Measurements from ENCODE around the gene HDAC8.
"Not testable (repeated sequence)": the region's sequence is repeated elsewhere in the genome, so short reads cannot be mapped to it uniquely, and the experiment has no call there.

The HDAC8 gene

DNA sequence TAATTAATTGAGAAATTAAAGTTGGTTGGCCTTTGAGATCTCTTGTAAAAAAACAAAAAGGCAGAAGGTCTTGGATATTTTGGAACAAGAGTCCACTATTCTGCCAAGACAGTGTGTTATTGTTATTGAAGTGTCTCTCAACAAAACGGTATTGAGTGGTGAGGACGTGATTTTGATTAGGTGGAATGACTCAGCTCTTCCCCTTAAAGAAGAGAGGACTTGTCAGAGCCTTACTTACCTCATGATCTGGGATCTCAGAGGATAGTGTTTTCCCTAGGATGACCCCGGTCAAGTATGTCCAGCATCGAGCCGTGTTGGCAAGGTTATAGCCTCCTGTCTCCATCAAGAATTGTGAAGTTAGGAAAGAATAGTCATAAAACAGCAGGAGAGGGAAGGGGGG is 110.9 kb downstream of the HDAC8 start:
- H3K27me3 Mint-ChIP-seq, result peaks cover 0 to 3% of the 10 kb centered on the region in 2 donors
- DNase-seq (no peak), ATAC-seq (replicated peaks) (no peak)
- no peak overlapping the region for H3K27ac Mint-ChIP-seq
- no peaks in the 10 kb centered on the region for H3K4me1 Mint-ChIP-seq
- no peaks in the 10 kb centered on the region for H3K9me3 Mint-ChIP-seq
- H3K4me3 Mint-ChIP-seq, result no peak overlapping the region
- peaks cover 6 to 7% of the 10 kb centered on the region in 2 donors for H3K36me3 Mint-ChIP-seq

DNA sequence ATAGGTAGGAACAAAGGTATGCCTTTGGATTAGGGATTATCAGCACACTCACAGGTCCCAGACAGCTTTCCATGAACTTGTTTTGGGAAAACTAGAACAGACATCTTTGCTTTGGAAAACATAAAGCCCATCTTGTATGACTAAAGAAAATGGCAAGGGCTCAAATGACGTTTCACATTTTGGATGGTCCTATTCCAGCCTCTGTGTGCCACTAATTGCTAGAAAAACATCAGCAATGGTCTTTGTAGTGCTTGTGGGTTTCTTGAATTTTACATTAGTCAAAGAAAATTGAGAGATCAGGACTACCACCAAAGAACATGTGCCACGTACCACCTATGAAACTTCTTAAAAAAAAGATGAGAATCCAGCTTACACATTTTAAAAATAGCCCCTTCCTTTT is 111.4 kb downstream of the HDAC8 start:
- H3K27ac Mint-ChIP-seq, result no peak overlapping the region
- H3K27me3 Mint-ChIP-seq, result peaks cover 0 to 3% of the 10 kb centered on the region in 2 donors
- no peak for DNase-seq
- no peak for ATAC-seq (replicated peaks)
- peaks cover 7 to 9% of the 10 kb centered on the region in 2 donors for H3K36me3 Mint-ChIP-seq
- H3K4me3 Mint-ChIP-seq, result no peak overlapping the region
- no peaks in the 10 kb centered on the region for H3K4me1 Mint-ChIP-seq
- no peaks in the 10 kb centered on the region for H3K9me3 Mint-ChIP-seq

DNA sequence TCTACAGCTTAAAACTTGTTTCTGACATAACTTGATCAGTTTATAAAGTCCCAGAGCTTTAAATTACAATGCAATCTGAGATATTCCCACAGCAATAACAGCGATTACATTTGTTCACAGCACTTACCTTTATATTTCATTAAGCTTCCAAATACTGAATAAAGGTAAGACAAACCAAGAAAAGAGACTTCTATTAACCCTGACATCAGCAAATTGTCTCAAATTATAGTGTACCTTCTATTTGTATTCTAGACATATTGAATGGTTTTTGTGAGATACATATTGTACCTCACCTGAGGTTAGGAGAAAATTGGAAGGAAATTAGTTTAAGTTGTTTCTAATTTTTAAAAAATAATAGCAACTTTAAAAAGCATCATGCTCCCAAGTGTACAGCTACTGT is 111.9 kb downstream of the HDAC8 start:
- no peak overlapping the region for H3K27ac Mint-ChIP-seq
- ATAC-seq (replicated peaks), result no peak
- H3K27me3 Mint-ChIP-seq, result peaks cover 0 to 3% of the 10 kb centered on the region in 2 donors
- no peak overlapping the region for H3K4me3 Mint-ChIP-seq
- peaks cover 7 to 9% of the 10 kb centered on the region in 2 donors for H3K36me3 Mint-ChIP-seq
- no peak for DNase-seq
- H3K9me3 Mint-ChIP-seq, result no peaks in the 10 kb centered on the region
- no peaks in the 10 kb centered on the region for H3K4me1 Mint-ChIP-seq

- H3K4me3 Mint-ChIP-seq; H3K27ac Mint-ChIP-seq; H3K4me1 Mint-ChIP-seq; H3K9me3 Mint-ChIP-seq; DNase-seq; ATAC-seq (replicated peaks); H3K27me3 Mint-ChIP-seq: not testable (repeated sequence)
- H3K36me3 Mint-ChIP-seq, result peaks cover 22 to 37% of the 10 kb centered on the region in 2 donors
These were observed 123.6 kb downstream of the HDAC8 start for GRCh38 chrX:72449034-72449433.

DNA sequence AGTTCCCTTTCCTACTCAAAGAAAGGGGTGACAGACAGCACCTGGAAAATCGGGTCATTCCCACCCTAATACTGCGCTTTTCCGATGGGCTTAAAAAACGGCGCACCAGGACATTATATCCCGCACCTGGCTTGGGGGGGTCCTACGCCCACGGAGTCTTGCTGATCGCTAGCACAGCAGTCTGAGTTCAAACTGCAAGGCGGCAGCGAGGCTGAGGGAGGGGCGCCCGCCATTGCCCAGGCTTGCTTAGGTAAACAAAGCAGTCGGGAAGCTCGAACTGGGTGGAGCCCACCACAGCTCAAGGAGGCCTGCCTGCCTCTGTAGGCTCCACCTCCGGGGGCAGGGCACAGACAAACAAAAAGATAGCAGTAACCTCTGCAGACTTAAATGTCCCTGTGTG is 131.9 kb downstream of the HDAC8 start:
- H3K4me1 Mint-ChIP-seq; DNase-seq; H3K27me3 Mint-ChIP-seq; H3K4me3 Mint-ChIP-seq; H3K27ac Mint-ChIP-seq; ATAC-seq (replicated peaks): not testable (repeated sequence)
- Mint-ChIP-seq H3K9me3 (peaks cover 13 to 23% of the 10 kb centered on the region in 2 donors), H3K36me3 (peaks cover 41 to 43% of the 10 kb centered on the region in 2 donors)

DNA sequence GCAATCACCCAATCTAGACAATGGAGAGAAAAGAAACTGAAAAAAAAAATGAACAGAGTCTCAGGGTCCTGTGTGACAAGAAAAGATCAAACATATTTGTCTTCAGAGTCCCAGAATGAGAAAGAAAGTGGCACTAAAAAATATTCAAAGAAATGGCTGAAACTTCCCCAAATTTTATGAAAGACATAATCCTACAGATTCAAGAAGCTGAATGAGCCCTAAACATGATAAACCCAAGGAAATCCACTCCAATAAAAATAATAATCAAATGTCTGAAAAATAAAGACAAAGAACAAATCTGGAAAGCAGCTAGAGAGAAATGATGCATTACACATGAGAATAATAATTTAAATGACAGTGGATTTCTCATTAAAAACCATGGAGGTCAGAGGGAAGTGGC is 136.6 kb downstream of the HDAC8 start:
- Mint-ChIP-seq H3K9me3 (peaks cover 13 to 25% of the 10 kb centered on the region in 2 donors), H3K4me3 (no peak overlapping the region), H3K36me3 (peaks cover 50 to 57% of the 10 kb centered on the region in 2 donors), H3K4me1 (no peaks in the 10 kb centered on the region), H3K27me3 (no peaks in the 10 kb centered on the region), H3K27ac (no peak overlapping the region)
- DNase-seq (no peak), ATAC-seq (replicated peaks) (no peak)

DNA sequence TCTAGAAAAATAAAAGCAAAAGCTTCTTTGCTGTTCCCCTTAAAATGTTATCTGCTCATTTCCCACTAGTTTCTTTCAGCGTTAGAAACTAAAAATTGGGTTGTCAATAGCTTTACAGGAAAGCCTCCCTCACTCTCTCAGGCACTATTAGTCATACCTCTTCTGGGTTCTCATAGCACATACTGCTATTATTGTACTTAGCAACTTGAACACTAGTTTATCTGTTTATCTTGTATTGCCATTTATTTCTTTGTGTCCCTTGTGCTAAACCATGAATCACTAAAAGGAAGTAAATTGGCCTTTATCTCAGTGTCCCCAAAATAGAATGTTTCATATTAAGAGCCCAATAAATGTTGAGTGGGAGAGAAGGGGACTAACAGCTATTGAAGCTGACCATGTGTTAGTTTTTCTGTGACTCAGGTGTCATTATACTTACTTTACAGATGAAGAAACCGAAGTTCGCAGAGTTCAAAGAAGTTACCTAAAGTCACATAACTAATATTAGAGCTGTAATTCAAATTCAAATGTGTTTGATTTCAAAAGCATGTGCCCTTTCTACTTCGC is 142.2 kb downstream of the HDAC8 start:
- peaks cover 0 to 2% of the 10 kb centered on the region in 2 donors for H3K9me3 Mint-ChIP-seq
- no peaks in the 10 kb centered on the region for H3K4me1 Mint-ChIP-seq
- no peak overlapping the region for H3K27ac Mint-ChIP-seq
- no peaks in the 10 kb centered on the region for H3K27me3 Mint-ChIP-seq
- DNase-seq, result no peak
- no peak for ATAC-seq (replicated peaks)
- H3K4me3 Mint-ChIP-seq, result no peak overlapping the region
- H3K36me3 Mint-ChIP-seq, result peaks cover 34 to 37% of the 10 kb centered on the region in 2 donors

- no peak overlapping the region for H3K4me3 Mint-ChIP-seq
- H3K4me1 Mint-ChIP-seq, result no peaks in the 10 kb centered on the region
- peaks cover 25 to 44% of the 10 kb centered on the region in 2 donors for H3K36me3 Mint-ChIP-seq
- H3K27me3 Mint-ChIP-seq, result no peaks in the 10 kb centered on the region
- DNase-seq (no peak), ATAC-seq (replicated peaks) (no peak)
- H3K9me3 Mint-ChIP-seq, result peaks cover 10 to 14% of the 10 kb centered on the region in 2 donors
- H3K27ac Mint-ChIP-seq, result no peak overlapping the region
These were observed 150.8 kb downstream of the HDAC8 start for GRCh38 chrX:72421797-72422196.

DNA sequence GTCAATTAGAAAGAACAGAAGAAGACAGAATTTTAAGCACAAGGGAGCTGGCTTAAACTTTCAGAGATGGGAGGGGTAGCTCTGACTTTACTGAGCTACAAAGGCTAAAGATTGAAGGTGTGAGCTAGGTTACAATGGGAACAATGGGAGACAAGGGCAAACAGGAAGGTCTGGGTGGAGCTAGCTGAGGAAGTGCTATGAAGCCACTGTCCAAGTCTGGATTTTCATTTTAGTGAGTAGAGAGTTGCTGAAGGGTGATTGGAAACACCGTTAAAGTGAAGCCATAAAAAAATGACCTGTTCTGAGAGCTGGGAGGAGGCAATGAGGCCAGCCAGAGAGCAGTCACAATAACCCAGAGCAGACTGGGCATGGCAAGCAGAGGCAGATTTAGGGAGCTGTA is 162.7 kb downstream of the HDAC8 start:
- peaks cover 35 to 39% of the 10 kb centered on the region in 2 donors for H3K36me3 Mint-ChIP-seq
- H3K9me3 Mint-ChIP-seq, result peaks cover 4 to 5% of the 10 kb centered on the region in 2 donors
- H3K27ac Mint-ChIP-seq, result no peak overlapping the region
- H3K4me1 Mint-ChIP-seq, result no peaks in the 10 kb centered on the region
- ATAC-seq (replicated peaks) (no peak), DNase-seq (no peak)
- H3K27me3 Mint-ChIP-seq, result peaks cover 0 to 5% of the 10 kb centered on the region in 2 donors
- H3K4me3 Mint-ChIP-seq, result no peak overlapping the region

GRCh38 chrX:72408885-72409284 is 163.8 kb downstream of the HDAC8 start:
- H3K36me3 Mint-ChIP-seq, result peaks cover 30 to 34% of the 10 kb centered on the region in 2 donors
- no peaks in the 10 kb centered on the region for H3K4me1 Mint-ChIP-seq
- DNase-seq (no peak), ATAC-seq (replicated peaks) (no peak)
- H3K27ac Mint-ChIP-seq, result no peak overlapping the region
- H3K4me3 Mint-ChIP-seq, result no peak overlapping the region
- peaks cover 0 to 5% of the 10 kb centered on the region in 2 donors for H3K27me3 Mint-ChIP-seq
- H3K9me3 Mint-ChIP-seq, result peaks cover 0 to 1% of the 10 kb centered on the region in 2 donors

GRCh38 chrX:72405136-72405535 is 167.5 kb downstream of the HDAC8 start:
- not testable (repeated sequence) for ATAC-seq (replicated peaks); H3K27ac Mint-ChIP-seq; H3K4me3 Mint-ChIP-seq; H3K9me3 Mint-ChIP-seq; H3K4me1 Mint-ChIP-seq; DNase-seq; H3K27me3 Mint-ChIP-seq
- peaks cover 23 to 25% of the 10 kb centered on the region in 2 donors for H3K36me3 Mint-ChIP-seq

- Mint-ChIP-seq H3K36me3 (peaks cover 17 to 18% of the 10 kb centered on the region in 2 donors), H3K4me1 (no peaks in the 10 kb centered on the region), H3K27ac (no peak overlapping the region), H3K27me3 (peaks cover 0 to 5% of the 10 kb centered on the region in 2 donors), H3K4me3 (no peak overlapping the region), H3K9me3 (peaks cover 0 to 1% of the 10 kb centered on the region in 2 donors)
- ATAC-seq (replicated peaks) (no peak), DNase-seq (no peak)
These were observed 170.0 kb downstream of the HDAC8 start for GRCh38 chrX:72402614-72403013.

DNA sequence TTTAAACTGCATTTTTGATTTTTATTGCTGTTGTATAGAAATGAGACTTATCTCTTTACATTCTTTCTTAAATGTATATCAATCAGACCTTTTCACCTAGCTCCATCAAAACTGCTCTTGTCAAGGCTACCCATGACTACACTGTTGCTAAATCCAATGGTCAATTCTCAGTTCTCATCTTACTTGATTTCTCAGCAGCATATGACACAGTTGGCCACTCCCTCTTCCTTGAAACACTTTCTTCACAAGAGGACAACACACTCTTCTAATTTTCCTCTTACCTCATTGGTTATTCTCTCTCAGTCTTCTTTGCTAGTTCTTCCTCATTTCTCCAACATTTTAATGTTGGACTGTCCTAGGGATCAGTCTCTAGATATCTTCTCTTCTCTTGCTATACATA is 172.8 kb downstream of the HDAC8 start:
- no peaks in the 10 kb centered on the region for H3K4me1 Mint-ChIP-seq
- H3K27me3 Mint-ChIP-seq, result no peaks in the 10 kb centered on the region

DNA sequence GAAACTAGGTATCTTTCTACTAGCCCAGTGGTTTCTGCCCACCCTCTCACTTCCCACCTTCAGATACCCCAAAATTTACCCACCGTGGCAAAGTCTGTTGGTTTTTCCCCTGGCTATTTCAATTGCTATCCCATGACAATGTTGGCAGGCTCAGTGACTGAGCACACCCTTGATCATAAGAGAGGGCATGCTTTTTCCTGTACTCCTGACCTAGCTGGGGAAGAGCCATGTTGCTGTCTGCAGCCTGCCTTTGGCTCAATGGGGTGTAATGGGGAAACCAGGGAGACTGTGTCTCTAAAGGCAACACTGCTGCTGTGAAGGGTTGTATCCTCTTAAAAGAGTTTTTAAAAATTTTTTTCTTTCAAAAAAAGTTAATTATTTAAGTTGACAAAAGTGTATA is 176.5 kb downstream of the HDAC8 start:
- Mint-ChIP-seq H3K9me3 (no peaks in the 10 kb centered on the region), H3K36me3 (peaks cover 4 to 6% of the 10 kb centered on the region in 2 donors), H3K27me3 (no peaks in the 10 kb centered on the region), H3K4me1 (no peaks in the 10 kb centered on the region), H3K27ac (no peak overlapping the region), H3K4me3 (no peak overlapping the region)
- DNase-seq (no peak), ATAC-seq (replicated peaks) (no peak)

More for the DNA sequence above, 172.8 kb downstream of the HDAC8 start:
- Mint-ChIP-seq H3K9me3 (no peaks in the 10 kb centered on the region), H3K27ac (no peak overlapping the region), H3K4me3 (no peak overlapping the region), H3K36me3 (peaks cover 4 to 9% of the 10 kb centered on the region in 2 donors)
- ATAC-seq (replicated peaks) (no peak), DNase-seq (no peak)

DNA sequence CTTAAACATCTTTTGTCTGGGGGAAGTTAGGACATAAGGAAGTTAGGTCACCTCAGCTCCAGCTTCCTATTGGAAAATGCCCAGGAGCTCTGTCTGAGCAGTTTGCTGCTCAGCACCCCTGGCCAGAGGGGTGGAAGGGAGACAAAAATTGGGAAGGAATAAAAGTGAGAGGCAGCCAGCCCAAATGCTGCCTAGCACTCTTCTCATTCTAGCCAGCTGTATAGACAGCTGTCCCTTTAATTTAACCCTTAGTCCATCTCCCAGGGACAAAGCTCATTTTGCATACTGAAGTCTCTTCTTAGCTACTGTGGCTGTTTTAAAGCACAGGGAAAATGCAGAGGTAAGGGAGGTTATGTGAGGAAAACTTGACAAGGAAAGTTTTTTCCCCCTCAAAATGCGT is 177.4 kb downstream of the HDAC8 start:
- Mint-ChIP-seq H3K36me3 (peaks cover 3% of the 10 kb centered on the region in 2 donors), H3K27ac (no peak overlapping the region), H3K9me3 (no peaks in the 10 kb centered on the region), H3K4me3 (no peak overlapping the region), H3K4me1 (no peaks in the 10 kb centered on the region), H3K27me3 (no peaks in the 10 kb centered on the region)
- DNase-seq (no peak), ATAC-seq (replicated peaks) (no peak)

Data from stimulated activated naive B cell treated with anti-CD40 and anti-IgM and Interleukin-4, amounts not matched to agents 10 μg/mL and 1 μg/mL and 100 μg/mL, for 72 hours (primary cell).